ENCODE data around the gene PCYT2.
A peak's percentile ranks its signal among the peaks of the same experiment; 100 is the strongest.

The PCYT2 gene

DNA sequence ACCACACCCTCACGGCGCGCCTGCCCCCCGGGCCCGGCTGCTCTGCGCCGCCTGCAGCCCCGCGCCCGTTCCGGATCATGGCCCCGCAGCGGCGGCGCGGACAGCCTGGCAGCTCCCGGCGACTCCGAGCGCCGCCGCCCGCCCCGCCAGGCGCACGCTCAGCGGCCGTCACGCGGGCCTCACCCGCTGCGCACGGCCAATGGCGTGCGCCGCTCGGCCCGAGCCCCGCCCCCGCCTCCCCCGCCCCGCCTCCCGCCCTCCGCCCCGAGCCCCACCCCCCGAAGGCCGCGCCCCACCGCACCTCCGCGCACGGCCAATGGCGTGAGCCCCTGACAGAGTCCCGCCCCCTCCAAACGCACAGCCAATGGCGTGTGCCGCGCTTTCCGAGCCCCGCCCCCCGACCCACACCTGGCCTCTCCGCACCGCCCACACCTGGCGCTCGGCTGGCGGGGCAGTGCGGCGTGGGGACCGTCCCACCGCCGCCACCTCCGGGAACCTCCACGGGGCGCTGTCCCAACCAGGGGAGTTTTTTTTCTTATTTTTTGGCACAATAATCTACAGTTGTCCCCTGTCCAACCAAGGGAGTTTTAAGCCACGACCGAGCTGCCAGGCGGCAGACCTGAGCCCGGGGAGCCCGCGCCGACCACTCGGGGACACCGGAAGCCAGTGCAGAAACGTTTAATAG lies at the start of gene PCYT2:
Gene PCYT2, minus strand, starts transcription at position 123 of the 685 bp plus-strand sequence. Its CDS starts 44 bp downstream, at position 79.
- no peak for TF ChIP-seq FOXM1 (IDR thresholded peaks at IDR 0.05; ENCODE audit: borderline replicate concordance, low read depth)
- TF ChIP-seq CEBPB (IDR thresholded peaks at IDR 0.05): no peak
- no peak for TF ChIP-seq TEAD4 (IDR thresholded peaks at IDR 0.05)
- TF ChIP-seq, protein P1, sequence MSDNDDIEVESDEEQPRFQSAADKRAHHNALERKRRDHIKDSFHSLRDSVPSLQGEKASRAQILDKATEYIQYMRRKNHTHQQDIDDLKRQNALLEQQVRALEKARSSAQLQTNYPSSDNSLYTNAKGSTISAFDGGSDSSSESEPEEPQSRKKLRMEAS (IDR thresholded peaks at IDR 0.05): peak; percentile 8; the same call in 1 of the 2 replicates
- TF ChIP-seq, protein P2, sequence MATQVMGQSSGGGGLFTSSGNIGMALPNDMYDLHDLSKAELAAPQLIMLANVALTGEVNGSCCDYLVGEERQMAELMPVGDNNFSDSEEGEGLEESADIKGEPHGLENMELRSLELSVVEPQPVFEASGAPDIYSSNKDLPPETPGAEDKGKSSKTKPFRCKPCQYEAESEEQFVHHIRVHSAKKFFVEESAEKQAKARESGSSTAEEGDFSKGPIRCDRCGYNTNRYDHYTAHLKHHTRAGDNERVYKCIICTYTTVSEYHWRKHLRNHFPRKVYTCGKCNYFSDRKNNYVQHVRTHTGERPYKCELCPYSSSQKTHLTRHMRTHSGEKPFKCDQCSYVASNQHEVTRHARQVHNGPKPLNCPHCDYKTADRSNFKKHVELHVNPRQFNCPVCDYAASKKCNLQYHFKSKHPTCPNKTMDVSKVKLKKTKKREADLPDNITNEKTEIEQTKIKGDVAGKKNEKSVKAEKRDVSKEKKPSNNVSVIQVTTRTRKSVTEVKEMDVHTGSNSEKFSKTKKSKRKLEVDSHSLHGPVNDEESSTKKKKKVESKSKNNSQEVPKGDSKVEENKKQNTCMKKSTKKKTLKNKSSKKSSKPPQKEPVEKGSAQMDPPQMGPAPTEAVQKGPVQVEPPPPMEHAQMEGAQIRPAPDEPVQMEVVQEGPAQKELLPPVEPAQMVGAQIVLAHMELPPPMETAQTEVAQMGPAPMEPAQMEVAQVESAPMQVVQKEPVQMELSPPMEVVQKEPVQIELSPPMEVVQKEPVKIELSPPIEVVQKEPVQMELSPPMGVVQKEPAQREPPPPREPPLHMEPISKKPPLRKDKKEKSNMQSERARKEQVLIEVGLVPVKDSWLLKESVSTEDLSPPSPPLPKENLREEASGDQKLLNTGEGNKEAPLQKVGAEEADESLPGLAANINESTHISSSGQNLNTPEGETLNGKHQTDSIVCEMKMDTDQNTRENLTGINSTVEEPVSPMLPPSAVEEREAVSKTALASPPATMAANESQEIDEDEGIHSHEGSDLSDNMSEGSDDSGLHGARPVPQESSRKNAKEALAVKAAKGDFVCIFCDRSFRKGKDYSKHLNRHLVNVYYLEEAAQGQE (IDR thresholded peaks at IDR 0.05; ENCODE audit: low read depth): no peak
- no peak for TF ChIP-seq TAF1 (IDR thresholded peaks at IDR 0.05; ENCODE audit: low read depth)
- no peak for TF ChIP-seq YY1 (IDR thresholded peaks at IDR 0.05; ENCODE audit: low read depth)
- 0 out of 2 replicates have a peak, but pooled peaks have one; percentile 24 for TF ChIP-seq NFIC (IDR thresholded peaks at IDR 0.05)
- no peak for TF ChIP-seq ZBTB7A (IDR thresholded peaks at IDR 0.05; ENCODE audit: low read depth)
- TF ChIP-seq, protein P3, sequence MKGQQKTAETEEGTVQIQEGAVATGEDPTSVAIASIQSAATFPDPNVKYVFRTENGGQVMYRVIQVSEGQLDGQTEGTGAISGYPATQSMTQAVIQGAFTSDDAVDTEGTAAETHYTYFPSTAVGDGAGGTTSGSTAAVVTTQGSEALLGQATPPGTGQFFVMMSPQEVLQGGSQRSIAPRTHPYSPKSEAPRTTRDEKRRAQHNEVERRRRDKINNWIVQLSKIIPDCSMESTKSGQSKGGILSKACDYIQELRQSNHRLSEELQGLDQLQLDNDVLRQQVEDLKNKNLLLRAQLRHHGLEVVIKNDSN (IDR thresholded peaks at IDR 0.05): peak; percentile 71
- TF ChIP-seq EP300 (IDR thresholded peaks at IDR 0.05; ENCODE audit: borderline replicate concordance): no peak
- no peak for TF ChIP-seq CREB1 (IDR thresholded peaks at IDR 0.05; ENCODE audit: low read depth)
- no peak for TF ChIP-seq RAD21 (IDR thresholded peaks at IDR 0.05; ENCODE audit: low read depth)
- no peak for TF ChIP-seq TCF12 (IDR thresholded peaks at IDR 0.05; ENCODE audit: low read depth)
- peak; percentile 39; the same call in 1 of the 2 replicates for TF ChIP-seq EGR1 (IDR thresholded peaks at IDR 0.05)

DNA sequence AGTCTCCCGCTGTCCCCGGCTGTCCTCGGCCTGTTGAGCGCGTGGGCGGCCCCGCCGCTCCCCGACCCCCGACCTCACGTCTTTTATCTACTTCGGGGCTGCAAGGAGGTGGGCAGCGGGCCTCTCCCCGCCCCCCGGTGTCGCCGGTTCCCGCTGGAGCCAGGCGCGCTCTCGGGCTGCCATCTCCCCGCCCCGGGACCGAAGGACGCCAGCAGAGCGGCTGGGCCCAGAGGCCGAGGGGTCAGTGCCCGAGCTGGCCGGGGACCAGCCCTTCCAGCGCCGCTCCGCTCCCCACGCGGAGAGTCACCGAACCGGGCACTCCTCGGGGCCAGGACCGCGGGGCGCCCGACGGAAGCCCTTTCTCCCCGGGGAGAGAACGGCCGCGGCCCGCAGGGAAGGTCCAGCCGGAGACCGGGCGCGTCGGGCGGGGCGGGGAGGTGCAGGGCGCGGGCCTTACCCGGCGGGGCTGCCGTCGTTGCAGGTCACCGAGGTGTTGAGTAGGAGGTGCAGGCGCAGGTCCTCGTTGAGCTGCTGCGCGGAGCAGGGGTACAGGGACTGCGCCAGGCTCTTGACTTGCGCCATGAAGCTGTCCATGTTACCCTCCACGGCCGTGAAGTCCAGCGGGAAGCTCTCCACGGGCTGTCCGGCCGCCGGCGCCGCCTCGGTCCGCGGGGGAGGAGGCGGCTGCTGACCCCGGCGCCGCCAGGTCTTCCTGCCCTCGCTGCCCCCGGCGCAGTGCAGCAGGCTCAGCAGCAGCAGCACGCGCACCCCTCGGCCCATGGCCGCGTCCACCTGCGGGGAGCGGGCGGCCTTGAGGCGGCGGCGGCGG lies 49.1 kb upstream of the PCYT2 start:
- TF ChIP-seq EP300 (IDR thresholded peaks at IDR 0.05; ENCODE audit: borderline replicate concordance) (no peak), NFIC (IDR thresholded peaks at IDR 0.05) (no peak), CREB1 (IDR thresholded peaks at IDR 0.05; ENCODE audit: low read depth) (no peak)

DNA sequence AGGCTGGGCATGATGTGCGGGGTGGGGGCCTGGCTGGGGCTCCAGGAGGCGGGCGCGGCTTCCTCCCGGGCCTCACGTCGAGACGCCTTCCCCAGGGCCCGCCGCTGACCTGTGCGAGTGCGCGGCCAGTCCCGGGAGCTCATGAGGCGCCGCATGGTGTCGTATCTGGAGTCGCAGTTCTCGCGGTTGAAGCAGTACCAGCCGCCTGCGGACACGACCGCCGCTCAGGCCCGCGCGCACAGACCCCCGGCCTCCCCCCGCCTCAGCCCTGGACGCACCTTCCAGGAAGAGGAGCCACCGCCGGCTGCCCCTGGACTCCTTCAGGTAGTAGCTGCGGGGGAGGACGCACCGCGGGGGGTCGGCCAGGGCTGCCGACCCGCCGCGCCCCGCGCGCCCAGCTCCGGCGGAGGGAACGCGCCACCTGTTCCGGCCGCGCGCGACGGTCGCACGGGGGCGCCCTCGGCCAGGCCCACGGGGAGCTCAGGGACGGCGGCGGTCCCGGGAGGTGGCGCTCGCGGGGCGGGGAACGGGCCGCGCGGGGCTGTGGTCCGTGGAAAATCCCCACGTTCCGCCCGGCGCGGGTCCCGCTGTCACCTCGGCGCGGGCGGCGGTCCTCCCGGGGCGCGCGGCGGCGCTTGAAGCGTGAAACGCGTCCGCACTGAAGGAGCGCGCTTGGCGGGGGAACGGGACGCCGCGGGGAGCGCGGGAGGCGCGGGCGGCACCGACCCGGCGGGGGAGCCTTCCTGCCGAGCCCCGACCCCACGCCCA lies 48.3 kb upstream of the PCYT2 start:
- no peak for TF ChIP-seq TAF1 (IDR thresholded peaks at IDR 0.05; ENCODE audit: low read depth)
- TF ChIP-seq EGR1 (IDR thresholded peaks at IDR 0.05): no peak
- peak; percentile 2; the same call in 1 of the 2 replicates for TF ChIP-seq TEAD4 (IDR thresholded peaks at IDR 0.05)
- TF ChIP-seq NFIC (IDR thresholded peaks at IDR 0.05): no peak
- TF ChIP-seq CEBPB (IDR thresholded peaks at IDR 0.05): no peak
- TF ChIP-seq, protein P2 (IDR thresholded peaks at IDR 0.05; ENCODE audit: low read depth): no peak
- TF ChIP-seq YY1 (IDR thresholded peaks at IDR 0.05; ENCODE audit: low read depth): 0 out of 2 replicates have a peak, but pooled peaks have one; percentile 9
- TF ChIP-seq FOXM1 (IDR thresholded peaks at IDR 0.05; ENCODE audit: borderline replicate concordance, low read depth): no peak
- TF ChIP-seq, protein P1 (IDR thresholded peaks at IDR 0.05): no peak; the same call in 1 of the 2 replicates
- no peak for TF ChIP-seq CREB1 (IDR thresholded peaks at IDR 0.05; ENCODE audit: low read depth)
- no peak for TF ChIP-seq EP300 (IDR thresholded peaks at IDR 0.05; ENCODE audit: borderline replicate concordance)
- no peak for TF ChIP-seq ZBTB7A (IDR thresholded peaks at IDR 0.05; ENCODE audit: low read depth)
- no peak for TF ChIP-seq TCF12 (IDR thresholded peaks at IDR 0.05; ENCODE audit: low read depth)
- TF ChIP-seq, protein P3 (IDR thresholded peaks at IDR 0.05): no peak
- peak; percentile 81 for TF ChIP-seq RAD21 (IDR thresholded peaks at IDR 0.05; ENCODE audit: low read depth)

DNA sequence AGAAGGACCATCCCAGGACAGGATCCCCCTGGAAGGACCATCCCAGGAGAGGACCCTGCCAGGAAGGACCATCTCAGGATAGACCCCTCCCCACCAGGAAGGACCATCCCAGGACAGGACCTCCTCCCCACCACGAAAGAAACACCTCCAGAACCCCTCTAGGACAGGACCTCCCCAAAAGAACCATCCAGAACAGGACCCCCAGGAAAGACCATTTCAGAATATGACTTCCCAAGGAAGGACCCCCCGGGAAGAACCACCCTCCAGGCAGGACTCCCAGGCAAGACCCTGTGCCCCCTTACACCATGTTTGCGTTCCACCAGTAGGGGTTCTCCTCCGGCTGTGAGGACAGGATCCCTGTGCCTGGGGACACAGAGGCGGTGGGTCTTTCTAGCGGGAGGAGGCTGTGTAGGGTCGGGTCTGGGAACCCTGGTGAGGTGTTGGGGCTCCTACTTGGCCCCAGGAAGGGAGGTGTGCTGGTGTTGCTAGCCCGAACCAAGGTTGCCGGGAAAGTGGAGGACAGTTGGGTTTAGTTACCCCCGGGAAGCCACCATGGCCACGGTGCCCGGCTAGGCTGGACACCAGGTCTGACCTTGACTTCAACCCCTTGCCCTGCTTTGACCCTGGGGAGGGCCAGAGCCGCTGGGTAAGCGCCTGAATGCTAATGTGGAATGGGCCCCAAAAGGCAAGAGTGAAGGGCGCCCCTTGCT lies 47.6 kb upstream of the PCYT2 start:
- TF ChIP-seq TEAD4 (IDR thresholded peaks at IDR 0.05): no peak
- TF ChIP-seq YY1 (IDR thresholded peaks at IDR 0.05; ENCODE audit: low read depth): no peak
- TF ChIP-seq TAF1 (IDR thresholded peaks at IDR 0.05; ENCODE audit: low read depth): no peak
- TF ChIP-seq CREB1 (IDR thresholded peaks at IDR 0.05; ENCODE audit: low read depth): no peak
- TF ChIP-seq, protein P1 (IDR thresholded peaks at IDR 0.05): no peak
- TF ChIP-seq, protein P2 (IDR thresholded peaks at IDR 0.05; ENCODE audit: low read depth): no peak

All from Ishikawa (cell line).